Activated gamma-delta T cell treated with anti-CD3 and anti-CD28 coated beads, Interleukin-2, amount 50 U/mL, for 16 hours (primary cell): ENCODE measurements around the gene ZNF624.
"Not testable (repeated sequence)": the region's sequence is repeated elsewhere in the genome, so short reads cannot be mapped to it uniquely, and the experiment has no call there.

ENCODE experiments used
- DNase-seq: peaks from one replicate; pipeline ENCODE4 v3.0.0-alpha.2; 2020; ENCODE audit warnings: low read depth

Gene ZNF624

DNA sequence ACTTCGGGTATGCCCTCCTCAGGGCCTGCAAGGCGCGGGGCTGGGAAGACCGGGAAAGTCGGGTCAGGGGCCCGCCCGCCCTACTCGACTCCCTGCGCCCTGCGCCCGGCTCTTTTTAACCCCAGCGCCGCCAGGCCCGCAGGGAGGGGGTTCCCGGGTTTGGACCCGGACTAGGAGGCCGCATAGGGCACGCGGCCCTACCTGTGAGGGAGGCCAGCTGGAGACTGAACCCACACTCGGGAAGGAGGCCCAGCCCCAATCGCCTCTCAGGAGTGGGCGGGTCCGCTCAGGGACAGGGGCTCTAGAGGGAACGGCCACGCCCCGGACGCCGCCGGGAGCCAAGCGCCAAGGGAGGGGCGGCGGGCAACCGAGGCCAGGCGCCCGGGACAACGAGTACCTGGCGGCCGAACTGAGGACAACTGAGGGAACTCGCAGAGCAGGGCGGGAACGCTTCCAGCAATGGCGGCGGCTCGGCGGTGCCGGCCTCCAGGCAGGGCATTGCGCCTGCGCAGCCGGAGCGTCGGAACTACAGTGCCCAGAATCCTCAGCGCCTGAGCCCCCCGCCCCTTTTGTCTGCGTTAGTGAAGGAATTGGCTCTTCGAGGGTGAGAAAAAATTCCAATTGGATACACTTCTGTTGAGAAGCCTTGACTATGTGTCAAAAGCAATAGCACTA is at the start of gene ZNF624:
Gene ZNF624, minus strand, starts transcription at position 484 of the 675 bp plus-strand sequence.
- DNase-seq = peak; percentile 75

DNA sequence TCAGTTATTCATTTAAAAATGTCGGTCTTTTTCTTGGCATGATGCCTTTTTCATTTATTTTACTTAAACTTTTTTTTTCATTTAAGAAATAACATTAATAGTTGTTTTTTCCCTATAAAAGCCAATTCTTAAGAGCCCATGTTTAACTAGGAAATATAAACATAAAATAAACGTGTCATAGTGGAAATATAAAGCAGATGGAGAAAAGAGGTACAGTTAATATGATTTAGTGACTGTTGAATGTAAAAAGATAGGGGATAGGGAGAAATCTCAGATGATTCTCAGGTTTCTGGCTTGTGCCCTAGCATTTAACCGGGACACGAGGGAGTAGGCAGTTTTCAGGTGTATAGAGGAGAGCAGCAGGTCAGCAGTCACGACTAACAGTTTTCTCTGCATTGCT is 44.0 kb upstream of the ZNF624 start:
- not testable (repeated sequence) for DNase-seq

DNA sequence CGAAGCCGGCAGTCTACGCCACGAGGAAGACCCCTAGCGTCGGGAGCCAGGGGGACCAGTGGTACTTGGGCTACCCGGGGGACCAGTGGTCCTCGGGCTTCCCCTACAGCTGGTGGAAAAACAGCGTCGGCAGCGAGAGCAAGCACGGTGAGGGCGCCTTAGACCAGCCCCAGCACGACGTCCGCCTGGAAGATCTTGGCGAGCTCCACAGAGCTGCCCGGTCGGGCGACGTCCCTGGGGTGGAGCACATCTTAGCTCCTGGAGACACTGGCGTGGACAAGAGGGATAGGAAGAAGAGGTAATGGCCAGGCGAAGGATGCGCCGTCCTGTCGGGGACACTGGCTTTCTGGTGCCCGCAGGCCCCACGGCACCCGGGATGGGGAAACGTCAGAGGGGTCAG is 36.8 kb upstream of the ZNF624 start:
- DNase-seq = not testable (repeated sequence)

DNA sequence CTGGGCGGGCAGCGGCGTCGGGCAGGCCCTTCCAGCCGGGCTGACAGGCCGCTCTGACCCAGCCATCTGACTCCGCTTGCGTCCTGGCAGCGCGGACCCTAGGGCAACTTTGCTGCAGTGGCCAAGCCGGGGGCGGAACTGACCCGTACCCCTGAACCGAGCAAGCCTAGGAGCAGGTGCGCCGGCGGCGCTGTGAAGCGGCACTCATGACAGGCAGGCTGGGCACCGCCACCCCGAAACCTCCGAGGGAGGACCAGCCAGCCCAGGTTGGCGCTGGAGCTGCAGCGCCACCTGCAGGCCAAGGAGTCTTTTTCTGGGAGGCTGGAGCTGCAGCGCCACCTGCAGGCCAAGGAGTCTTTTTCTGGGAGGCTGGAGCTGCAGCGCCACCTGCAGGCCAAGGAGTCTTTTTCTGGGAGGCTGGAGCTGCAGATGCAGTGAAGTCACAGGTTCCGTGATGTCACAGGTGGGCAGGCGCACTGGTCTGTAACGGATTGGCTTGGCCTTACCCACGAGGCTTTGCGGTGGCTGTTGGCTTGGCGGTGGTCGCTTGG is 36.2 kb upstream of the ZNF624 start, which contains the start of gene CCDC144A:
Gene CCDC144A, plus strand, starts transcription at position 511 of the 551 bp plus-strand sequence. CDS start 160 bp downstream, outside the sequence.
- DNase-seq = peak; percentile 1

DNA sequence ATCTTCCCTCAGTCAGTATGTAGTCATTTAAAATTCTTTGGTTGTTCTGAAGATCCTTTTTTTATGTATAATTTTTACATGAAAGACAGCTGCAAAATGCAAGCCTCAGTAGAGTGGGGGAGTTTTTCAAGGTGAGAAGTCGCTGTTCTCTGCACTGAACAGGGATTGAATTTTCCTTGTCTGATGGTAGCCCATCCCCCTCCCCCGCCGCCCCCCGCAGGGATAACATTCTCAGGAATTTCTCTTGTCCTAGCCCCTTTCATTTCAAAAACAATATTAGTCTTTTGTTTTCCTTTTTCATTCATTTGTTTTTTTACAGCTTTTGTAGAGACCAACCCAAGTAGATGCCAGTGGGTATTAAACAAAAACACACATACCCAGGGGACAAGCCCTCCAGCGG is 33.5 kb upstream of the ZNF624 start:
- DNase-seq = not testable (repeated sequence)

DNA sequence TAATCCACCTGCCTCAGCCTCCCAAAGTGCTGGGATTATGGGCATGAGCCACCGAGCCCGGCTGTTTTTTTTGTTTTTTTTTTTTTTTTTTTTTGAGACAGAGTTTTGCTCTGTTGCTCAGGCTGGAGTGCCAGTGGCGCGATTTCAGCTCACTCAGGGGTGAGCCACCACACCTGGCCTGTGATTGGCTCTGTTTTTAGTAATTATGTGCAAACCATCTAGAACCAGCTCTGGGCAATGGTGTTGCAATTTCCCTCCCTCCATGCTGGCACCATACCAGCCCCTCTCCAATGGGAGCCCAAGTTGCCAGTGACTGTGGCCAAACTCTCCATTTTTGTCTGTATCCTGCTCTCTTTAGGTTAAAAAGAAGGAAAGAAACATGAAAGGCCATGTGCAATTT is 32.4 kb upstream of the ZNF624 start:
- not testable (repeated sequence) for DNase-seq

DNA sequence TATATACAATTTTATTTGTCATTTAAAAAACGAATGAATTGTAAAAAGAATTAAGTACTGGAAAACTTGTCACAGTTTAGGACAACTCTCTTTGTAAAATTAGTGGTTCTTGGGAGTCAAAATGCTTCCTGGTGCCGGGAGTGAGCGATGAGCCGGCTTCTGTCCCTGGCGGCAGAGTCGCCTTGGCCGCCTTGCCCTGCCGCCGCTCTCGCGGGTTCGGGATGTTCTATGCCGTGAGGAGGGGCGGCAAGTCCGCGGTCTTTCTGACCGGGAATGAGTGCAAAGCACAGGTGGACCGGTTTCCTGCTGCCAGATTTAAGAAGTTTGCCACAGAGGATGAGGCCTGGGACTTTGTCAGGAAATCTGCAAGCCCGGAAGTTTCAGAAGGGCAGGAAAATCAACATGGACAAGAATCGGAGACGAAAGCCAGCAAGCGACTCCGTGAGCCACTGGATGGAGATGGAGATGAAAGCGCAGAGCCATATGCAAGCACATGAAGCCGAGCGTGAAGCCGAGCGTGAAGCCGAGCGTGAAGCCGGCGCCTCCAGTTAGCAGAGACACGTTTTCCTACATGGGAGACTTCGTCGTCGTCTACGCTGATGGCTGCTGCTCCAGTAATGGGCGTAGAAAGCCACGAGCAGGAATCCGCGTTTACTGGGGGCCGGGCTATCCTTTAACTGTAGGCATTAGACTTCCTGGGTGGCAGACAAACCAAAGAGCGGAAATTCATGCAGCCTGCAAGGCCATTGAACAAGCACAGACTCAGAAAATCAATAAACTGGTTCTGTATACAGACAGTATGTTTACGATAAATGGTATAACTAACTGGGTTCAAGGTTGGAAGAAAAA is 29.9 kb upstream of the ZNF624 start:
- DNase-seq = not testable (repeated sequence)

DNA sequence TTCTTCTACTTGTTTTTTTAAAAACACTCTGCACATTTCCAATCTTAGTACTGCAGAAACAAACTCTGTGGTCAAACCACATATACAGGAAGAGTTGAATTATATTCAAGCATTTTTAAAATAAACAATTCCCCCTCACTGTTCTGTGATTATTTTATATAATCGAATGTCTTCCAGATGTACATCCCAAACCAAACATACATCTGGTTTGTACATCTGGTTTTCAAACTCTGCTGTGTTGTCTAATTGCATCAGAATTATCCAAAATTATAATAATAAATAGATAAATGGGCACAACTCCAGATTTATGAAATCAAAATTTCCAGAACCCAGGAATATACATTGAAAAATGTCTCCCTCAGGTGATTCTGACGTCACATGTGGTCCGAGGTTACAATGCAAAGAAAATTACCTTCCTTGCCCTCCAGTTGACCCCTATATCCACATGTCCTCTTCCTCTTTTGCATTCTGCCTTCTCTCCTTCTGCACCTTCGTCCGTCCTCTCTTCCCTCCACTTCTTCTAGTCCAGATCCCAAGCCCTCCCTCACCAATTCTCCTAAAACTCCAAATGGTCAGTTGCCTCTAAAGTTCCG is 23.1 kb upstream of the ZNF624 start:
- DNase-seq = no peak

DNA sequence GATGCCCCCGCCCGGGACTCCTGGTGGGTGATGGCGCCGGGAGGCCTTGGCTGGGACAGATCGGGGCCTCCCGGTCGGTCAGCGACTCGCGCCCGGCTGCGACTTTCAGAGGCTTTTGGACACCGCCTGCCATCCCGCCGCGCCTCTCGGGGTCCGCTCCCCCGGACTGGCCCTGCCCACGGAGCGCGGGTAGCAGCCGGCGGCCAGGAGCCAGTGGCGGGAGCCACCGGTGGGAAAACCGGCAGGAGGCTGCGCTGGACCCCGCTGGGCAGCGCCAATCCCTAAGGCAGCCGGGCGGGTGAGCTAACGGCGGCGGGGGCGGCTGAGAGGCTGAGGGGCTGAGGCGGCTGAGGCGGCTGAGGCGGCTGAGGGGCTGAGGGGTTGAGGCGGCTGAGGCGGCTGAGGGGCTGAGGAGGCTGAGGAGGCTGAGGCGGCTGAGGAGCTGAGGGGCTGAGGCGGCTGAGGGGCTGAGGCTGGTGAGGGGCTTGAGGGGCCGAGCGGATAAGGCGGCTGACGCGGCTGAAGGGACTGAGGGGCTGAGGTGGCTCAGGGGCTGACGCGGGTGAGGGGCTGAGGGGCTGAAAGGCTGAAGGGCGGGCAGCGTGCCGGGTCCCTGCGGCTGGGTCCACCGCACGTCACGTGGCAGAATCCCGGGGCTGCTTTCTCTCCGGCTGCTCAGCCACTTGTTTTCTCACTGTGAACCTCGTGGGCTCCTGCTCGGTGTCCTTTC is 13.4 kb upstream of the ZNF624 start:
- not testable (repeated sequence) for DNase-seq

DNA sequence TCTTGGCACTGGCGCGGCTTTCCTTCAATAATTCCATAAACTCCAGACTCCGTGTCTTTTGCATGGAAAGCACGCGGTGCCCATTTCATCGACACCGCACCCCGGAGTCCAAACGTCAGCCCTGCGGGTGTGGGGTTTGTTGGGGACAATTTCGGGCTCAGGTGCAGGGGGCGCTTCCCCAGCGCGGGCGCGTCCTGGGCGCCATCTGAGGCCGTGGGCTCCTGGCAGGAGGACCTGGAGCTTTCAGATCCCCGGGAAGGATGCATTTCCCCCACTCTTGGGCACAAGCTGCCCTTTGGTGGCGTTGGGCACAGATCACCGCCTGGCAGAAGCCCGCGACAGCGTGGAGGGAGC is 12.9 kb upstream of the ZNF624 start:
- not testable (repeated sequence) for DNase-seq

DNA sequence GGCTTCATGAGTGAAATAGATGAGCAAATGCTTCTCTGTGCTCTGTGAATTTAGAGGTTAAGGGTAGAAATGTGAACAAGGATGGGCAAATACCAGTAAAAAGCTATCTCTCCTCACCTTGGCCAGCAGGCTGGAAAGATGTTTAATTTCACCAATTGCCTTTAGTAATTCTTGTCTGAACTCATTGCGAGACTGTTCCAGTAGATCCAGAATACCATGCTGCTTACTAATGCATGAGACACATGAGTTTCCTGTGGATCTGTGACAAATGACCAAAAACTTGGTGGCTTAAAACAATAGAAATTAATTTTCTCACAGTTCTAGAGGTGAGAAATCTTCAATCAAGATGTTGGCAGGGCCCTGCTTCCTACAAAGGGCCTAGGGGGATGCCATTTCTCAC is 9.3 kb upstream of the ZNF624 start:
- DNase-seq = no peak

DNA sequence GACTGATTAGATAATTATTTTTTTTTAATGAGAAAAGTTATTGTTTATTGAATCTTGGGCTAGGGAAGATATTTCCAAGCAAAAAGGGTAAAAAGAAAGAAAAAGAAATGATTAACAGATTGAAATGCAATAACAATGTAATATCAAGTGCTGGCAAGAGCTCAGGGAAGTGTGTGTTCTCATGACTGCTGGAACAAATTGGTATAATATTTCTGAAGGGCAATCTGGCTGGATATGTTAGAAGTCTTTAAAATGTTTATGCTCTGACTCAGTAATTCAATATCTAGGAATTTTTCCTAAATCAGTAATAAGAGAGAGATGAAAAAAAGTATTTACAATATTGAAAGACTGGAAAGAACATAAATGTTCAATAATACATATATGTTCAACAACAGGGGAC is 7.6 kb upstream of the ZNF624 start:
- no peak for DNase-seq

DNA sequence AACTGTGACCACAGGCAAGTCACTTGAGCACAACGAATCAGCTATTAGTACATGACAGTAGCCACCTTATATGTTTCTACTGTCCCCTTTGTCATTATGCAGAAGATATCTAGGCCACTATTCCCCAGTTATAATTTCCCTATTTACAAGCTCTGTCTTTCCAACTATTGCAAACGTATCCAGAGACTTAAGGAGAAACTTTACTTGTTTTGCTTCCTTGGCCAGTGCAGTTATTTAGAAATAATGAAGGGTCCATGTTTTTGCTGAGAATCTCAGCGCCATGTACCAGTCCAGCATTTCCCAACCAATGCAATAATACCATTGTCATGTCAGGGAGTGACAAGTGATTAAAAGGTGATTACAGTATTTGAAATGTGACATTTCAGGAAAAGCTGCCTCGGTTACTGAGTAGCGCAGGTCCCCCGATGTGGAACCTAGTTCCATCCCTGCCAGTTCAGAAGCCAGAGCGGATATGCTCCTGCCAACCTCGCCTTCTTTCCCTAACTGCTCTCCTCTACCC is 743 bp downstream of the ZNF624 start:
- no peak for DNase-seq

DNA sequence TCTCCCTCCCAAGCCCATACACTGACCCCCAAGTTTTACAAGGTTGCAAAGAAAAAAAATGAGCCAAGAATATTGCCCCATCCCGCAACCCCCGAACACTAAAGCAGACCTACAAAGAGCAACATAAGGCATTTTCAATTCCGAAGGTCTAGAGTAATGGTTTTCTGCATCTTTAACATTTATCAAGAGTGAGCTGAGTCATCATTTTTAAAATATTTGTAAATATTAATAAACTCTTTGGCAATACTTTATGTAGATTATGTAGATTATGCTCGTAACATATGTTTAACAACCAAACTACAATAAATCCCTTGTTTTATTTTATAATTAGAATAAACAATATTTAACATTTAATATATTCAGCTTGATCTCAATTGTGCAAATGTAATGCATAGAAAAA is 1.4 kb downstream of the ZNF624 start:
- no peak for DNase-seq

DNA sequence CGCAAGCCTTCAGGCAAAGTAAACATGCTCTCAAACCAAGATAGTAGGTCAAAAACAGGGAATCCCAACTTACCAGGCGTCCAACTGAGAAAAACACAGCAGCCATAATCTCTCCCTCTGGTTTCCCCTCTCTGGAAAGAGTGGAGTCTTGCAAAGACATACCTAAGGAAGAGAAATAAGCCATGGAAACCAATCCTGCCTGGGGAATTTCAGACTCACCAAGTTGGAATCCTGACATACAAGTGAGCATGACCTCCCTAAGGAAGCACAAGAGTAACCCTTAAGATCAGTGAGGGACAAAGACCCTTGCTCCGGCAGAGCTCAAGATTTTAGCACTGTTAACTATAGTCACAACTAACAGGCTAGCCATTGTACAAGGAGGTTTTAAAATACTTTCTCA is 4.1 kb downstream of the ZNF624 start:
- no peak for DNase-seq

DNA sequence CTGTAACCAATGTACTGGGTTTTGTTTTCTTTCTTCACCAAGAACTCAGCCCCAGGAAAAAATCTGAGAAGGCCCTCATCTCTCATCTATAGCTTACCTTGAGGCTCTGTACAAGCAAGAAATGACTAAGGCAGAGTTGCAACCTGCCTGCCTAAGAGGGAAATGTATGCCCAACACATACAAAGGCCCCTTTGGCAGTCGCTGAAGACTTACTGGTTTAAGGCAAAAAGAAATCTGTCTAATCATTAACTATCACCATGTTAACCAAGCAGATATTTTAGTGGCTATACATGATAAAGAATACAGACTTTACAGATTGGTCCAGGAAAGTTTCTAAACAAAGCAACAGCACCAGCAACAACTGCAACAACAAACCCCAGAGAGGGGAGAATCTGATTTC is 14.2 kb downstream of the ZNF624 start:
- no peak for DNase-seq

DNA sequence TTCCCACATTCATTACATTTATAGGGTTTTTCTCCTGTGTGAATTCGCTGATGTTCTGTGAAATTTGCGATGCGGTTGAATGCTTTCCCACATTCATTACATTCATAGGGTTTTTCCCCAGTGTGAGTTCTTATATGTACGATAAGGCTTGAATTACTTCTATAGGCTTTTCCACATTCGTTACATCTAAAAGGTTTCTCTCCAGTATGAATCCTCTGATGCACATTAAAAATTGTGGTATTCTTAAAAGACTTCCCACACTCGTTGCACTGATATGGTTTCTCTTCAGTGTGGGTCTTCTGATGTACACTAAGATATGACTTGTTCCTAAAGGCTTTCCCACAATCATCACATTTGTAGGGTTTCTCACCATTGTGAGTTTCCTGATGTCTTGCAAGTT is 30.4 kb downstream of the ZNF624 start:
- DNase-seq = no peak

DNA sequence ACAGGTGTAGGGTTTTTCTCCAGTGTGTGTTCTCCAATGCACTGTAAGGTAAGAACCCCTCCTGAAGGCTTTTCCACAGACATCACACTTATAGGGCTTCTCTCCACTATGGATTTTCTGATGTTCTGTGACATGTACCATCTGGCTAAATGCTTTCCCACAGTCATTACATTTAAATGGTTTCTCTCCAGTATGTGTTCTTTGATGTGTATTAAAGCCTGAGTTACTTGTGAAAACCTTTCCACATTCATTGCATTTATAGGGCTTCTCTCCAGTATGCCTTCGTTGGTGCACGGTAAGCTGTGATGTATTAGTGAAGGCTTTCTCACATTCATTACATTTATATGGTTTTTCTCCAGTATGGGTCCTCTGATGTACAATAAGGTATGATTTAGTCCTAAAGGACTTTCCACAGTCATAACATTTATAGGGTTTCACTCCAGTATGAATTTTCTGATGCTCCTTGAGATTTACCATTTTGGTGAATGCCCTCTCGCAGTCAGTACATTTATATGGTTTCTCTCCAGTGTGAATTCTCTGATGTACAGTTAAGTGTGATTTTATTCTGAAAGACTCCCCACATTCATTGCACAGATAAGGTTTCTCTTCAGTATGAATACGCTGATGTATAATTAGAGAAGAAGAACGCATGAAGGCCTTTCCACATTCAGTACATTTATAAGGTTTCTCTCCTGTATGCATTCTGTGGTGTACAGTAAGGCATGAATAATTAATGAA is 30.9 kb downstream of the ZNF624 start:
- no peak for DNase-seq

DNA sequence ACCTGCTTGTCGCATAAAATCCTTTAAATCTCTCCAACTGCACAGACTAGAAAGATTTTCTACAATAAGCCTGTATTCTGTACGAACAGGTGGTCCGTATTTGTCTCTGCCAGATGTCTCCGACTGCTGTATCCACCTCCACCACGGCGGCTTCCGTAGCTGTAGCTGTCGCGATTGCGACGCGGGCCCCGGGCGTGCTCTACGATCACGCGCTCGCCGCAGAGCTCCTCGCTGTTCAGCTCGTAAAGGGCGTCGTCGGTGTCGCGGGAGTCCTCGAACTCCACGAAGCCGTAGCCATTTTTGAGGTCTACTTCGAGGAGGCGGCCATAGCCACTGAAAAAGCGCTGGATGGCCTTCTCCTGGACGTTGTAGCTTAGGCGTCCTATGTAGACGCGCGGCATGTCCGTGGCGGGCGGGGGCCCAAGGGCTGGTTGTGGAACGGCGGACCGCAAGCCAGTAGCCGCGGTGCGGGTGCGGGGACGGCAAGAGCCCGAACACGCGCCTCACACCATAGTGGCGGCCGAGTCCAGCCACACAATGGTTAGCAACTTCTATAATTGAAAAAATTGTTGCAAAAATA is 36.1 kb downstream of the ZNF624 start:
- no peak for DNase-seq

DNA sequence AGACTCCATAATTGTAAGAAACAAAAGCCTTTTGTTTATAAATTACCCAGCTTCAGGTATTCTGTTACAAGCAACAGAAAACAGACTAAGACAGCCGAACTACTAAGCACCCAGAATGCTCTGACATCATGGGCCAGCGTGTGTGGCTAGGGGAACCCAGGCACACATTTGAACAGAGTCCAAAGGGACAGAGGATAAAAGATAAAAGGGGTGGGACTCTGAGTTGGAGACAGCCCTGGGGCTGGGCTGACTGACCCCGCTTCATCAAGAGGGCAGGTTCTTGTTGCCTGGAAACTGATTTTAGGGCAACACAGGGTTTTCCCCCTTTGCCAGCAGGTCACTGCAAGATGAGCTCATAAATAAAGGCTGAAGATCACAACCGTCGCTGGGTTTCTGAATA is 54.1 kb downstream of the ZNF624 start:
- no peak for DNase-seq
